ENCODE measurements around the gene SPATA4.

DNA sequence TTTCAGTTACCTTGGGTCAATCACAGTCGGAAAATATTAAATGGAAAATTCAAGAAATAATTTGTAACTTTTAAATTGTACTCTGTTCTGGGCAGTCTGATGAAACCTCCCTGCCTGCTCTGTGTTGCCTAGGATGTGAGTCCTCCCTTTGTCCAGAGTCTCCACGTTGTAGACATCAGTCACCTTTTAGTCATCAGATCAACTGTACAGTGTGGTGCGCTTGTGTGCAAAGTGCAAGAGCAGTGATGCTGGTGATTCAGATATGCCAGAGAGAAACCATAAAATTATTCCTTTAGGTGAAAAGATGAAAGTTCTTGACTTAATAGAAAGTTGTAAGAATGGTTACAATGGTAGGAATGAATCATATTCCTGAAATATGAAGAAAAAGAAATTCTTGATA is 1.4 kb downstream of the SPATA4 start:
- TF ChIP-seq, protein P1, sequence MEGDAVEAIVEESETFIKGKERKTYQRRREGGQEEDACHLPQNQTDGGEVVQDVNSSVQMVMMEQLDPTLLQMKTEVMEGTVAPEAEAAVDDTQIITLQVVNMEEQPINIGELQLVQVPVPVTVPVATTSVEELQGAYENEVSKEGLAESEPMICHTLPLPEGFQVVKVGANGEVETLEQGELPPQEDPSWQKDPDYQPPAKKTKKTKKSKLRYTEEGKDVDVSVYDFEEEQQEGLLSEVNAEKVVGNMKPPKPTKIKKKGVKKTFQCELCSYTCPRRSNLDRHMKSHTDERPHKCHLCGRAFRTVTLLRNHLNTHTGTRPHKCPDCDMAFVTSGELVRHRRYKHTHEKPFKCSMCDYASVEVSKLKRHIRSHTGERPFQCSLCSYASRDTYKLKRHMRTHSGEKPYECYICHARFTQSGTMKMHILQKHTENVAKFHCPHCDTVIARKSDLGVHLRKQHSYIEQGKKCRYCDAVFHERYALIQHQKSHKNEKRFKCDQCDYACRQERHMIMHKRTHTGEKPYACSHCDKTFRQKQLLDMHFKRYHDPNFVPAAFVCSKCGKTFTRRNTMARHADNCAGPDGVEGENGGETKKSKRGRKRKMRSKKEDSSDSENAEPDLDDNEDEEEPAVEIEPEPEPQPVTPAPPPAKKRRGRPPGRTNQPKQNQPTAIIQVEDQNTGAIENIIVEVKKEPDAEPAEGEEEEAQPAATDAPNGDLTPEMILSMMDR (IDR thresholded peaks at IDR 0.05) = no peak
- no peak for TF ChIP-seq RCOR1 (IDR thresholded peaks at IDR 0.05; ENCODE audit: low read length)
- TF ChIP-seq FOXM1 (IDR thresholded peaks at IDR 0.05; ENCODE audit: low read depth) = no peak
- no peak for TF ChIP-seq YY1 (IDR thresholded peaks at IDR 0.05; ENCODE audit: low read depth)
- TF ChIP-seq, protein P2, sequence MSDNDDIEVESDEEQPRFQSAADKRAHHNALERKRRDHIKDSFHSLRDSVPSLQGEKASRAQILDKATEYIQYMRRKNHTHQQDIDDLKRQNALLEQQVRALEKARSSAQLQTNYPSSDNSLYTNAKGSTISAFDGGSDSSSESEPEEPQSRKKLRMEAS (IDR thresholded peaks at IDR 0.05; ENCODE audit: low read depth) = no peak
- TF ChIP-seq, protein P3, sequence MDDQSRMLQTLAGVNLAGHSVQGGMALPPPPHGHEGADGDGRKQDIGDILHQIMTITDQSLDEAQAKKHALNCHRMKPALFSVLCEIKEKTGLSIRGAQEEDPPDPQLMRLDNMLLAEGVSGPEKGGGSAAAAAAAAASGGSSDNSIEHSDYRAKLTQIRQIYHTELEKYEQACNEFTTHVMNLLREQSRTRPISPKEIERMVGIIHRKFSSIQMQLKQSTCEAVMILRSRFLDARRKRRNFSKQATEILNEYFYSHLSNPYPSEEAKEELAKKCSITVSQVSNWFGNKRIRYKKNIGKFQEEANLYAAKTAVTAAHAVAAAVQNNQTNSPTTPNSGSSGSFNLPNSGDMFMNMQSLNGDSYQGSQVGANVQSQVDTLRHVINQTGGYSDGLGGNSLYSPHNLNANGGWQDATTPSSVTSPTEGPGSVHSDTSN (IDR thresholded peaks at IDR 0.05) = no peak
- no peak for TF ChIP-seq EP300 (IDR thresholded peaks at IDR 0.05; ENCODE audit: borderline replicate concordance in 1 of 2, low read depth in 1 of 2, low read length in 1 of 2)
- TF ChIP-seq RAD21 (IDR thresholded peaks at IDR 0.05; ENCODE audit: low read length) = no peak

Data from SK-N-SH (cell line).